Ishikawa (cell line): ENCODE results near the gene PRKACA.

Experiments
- CREB1 ChIP-seq: IDR thresholded peaks from 2 replicates; pipeline ENCODE4 v1.6.1; 2012; ENCODE audit warnings: low read depth
- EGR1 ChIP-seq: IDR thresholded peaks from 2 replicates; pipeline ENCODE4 v1.6.1; 2012
- EP300 ChIP-seq: IDR thresholded peaks from 2 replicates; pipeline ENCODE4 v1.6.1; 2012; ENCODE audit warnings: borderline replicate concordance

GRCh38 chr19:14165990-14166830 is 48.6 kb upstream of the PRKACA start:
- no peak for TF ChIP-seq CREB1
- no peak for TF ChIP-seq EGR1
- no peak for TF ChIP-seq EP300
